HUDEP-2 (cell line): ENCODE results near the gene CPED1.
A peak's percentile ranks its signal among the peaks of the same experiment; 100 is the strongest.
"Not testable (repeated sequence)": the region's sequence is repeated elsewhere in the genome, so short reads cannot be mapped to it uniquely, and the experiment has no call there.

Experiments
- DNase-seq, 76 experiments: peaks; one replicate each; lab custom pipeline; 2025; ENCODE audit not compliant: unreplicated experiment in 76 of 76; lab: John Stamatoyannopoulos, UW

The CPED1 gene

DNA sequence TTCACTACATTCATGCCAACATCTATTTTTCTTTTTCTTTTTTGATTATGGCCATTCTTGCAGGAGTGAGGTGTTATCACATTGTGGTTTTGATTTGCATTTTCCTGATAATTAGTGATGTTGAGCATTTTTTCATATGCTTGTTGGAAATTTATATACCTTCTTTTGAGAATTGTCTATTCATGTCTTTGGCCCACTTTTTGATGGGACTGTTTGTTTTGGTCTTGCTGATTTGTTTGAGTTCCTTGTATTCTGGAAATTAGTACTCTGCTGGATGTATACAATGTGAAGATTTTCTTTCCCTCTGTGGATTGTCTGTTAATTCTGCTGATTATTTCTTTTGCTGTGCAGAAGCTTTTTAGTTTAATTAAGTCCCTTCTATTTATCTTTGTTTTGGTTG, 48.3 kb downstream of the CPED1 start:
- DNase-seq, result not testable (repeated sequence)

DNA sequence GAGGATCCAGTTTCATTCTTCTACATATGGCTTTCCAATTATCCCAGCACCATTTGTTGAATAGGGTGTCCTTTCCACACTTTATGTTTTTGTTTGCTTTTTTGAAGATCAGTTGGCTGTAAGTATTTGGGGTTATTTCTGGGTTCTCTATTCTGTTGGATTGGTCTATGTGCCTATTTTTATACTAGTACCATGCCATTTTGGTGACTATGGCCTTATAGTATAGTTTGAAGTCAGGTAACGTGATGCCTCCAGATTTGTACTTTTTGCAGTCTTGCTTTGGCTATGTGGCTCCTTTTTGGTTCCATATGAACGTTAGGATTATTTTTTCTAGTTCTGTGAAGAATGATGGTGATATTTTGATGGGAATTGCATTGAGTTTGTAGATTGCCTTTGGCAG, 48.8 kb downstream of the CPED1 start:
- DNase-seq, result not testable (repeated sequence)

DNA sequence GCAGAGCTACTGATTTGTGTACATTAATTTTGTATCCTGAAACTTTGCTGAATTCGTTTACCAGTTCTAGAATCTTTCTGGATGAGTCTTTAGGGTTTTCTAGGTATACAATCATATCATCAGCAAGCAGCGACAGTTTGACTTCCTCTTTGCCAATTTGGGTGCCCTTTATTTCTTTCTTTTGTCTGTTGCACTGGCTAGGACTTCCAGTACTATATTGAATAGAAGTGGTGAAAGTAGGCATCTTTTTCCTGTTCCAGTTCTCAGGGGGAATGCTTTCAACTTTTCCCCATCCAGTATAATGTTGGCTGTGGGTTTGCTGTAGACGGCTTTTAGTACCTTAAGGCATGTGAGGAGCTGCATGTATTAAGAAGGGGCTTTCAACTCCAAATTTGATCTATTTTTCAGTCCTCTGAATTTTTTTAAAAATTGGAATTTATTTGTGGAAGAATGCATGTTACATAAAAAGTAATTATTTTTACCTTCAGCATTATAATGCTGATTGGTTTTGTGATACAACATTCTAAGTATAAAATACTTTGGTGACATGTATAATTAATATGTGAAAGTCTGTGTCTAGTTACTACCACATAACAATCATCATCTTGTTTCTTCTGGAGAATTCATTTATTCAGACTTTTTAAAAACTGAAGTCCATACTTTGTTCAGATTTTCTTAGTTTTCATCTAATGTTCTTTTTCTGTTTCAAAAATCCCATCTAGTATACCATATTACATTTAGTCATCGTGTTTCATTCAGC, 49.6 kb downstream of the CPED1 start:
- DNase-seq, result peak in 10 of 76 experiments; percentile 8 to 54 (median 16)

DNA sequence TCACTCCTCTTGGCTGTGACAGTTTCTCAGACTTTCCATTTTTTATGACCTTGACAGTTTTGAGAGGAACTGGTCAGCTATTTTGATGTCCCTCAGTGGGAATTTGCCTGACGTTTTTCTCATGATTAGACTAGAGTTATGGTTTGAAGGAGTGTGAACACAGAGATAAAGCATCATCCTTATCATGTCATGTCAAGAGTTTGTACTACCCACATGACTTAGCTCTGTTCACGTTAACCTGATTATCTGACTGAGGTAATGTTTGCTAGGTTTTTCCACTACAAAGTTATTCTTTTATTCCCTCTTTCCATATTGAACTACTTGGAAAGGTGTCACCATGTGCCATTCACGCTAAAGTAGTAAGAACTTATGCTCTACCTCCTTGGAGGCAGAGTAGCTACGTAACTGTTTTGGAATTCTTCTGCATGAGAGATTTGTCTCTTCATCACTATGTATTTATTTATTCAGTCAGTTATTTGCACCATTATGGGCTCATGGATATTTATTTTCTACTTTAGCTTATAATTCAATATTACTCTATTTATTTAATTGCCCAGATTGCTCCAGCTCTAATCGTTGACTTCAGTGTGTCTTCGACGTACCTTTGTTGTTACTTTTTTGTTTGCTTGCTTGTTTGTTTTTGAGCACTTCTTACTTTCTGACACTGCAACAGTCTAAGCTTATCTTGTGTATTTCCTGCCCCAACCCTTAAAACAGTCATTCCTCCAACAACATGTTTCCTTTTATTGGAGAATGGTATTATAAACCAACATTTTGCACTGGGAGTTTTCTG, 50.4 kb downstream of the CPED1 start:
- DNase-seq, result peak in 38 of 76 experiments; percentile 4 to 86 (median 62)

DNA sequence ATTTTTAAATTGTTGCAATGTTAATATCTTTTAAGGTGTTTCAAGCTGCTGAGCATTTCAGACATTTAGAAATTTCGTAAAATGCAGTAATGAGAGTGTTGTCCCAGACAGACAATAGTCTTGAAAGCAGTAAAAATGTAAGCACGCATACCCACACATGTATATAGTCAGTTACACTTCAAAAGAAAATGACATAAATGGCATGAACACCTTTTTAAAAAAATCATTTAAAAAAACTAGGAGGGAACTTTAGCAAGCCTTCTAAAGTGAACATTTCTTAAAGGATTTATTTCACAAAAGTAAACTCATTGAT, 51.0 kb downstream of the CPED1 start:
- DNase-seq, result no peak

DNA sequence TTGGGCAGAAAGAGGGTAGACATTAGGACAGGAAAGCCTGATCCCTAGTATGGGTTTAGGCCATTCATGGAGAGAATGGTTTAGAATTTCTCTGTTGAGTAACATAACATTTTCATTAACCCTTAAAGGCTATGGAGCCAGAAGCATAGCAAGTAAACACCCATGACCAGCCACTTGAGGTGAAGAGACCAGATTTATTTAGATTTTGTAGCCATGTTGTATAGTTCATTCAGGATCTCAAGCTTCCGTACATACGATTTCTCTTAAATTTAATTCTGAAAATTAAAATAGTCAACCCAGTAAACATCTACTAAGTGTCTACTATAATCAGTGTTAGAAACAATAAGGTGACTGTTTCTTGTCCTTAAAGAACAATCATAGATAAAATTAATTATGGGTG, 51.5 kb downstream of the CPED1 start:
- no peak for DNase-seq

DNA sequence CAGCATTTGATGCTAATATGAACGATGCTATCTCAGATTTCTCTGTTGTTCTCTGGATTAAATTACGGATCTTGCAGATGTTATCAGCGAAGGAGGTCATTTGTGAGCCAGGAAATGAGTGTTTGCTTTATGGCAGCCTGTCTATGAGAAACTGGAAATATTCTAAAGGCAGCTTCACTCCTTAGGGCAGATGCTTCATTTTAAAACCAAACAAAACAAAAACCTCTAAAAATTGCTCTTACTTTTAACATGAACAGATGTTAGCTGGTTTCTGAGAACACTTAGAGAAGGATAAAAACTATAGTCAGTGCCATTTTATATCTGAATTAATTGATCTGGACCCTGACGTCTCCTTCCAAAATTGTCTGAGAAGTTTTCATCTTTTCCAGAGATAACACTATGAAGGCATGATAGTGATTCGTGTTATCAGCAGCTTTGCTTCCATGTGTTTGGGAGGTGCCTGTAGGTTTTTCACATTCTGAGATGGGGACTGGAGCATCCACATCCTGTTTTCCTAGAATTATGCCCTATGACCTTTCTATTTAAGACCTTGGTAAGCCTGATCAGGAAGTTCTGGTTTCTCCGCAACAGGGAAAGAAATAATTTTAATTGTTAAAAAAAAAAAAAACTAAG, 53.1 kb downstream of the CPED1 start:
- peak in 17 of 76 experiments; percentile 6 to 56 (median 21) for DNase-seq

DNA sequence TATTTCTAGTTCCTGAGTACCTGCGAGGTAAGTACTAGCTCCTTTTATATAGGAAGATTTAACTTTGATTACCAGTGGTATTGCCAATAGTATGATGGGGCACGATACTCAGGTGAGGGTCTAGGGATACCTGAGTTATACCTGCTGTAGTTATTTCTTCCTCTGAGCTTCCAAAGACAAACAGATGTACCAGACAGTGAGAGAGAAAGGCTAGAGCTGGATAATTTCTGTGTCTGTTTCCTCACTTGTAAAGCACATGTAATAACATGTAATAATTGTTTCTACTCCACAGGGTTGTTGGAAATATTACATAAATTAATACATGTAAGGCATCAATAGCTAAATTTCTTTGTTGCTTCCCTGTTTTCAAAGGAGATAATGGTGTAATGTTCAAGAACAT, 53.7 kb downstream of the CPED1 start:
- DNase-seq, result no peak

DNA sequence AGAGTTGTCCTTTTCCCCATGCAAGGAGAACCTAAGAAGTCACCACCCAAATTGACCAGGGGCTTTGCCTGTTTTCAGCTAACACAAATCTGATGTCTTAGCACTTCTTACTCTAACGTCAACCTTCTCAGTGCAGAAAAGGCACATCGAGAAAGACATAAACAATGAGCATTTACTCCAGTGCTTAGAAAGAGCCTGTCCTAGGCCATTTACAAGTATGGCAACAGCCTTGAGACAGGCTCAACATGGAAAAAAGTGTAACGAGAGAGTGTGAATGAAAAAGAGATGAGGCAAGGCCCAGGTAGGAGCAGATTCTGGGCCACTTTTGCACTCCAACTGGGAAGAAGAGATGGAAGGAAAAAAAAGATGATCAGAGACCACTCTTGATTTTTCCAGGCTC, 54.4 kb downstream of the CPED1 start:
- no peak for DNase-seq

DNA sequence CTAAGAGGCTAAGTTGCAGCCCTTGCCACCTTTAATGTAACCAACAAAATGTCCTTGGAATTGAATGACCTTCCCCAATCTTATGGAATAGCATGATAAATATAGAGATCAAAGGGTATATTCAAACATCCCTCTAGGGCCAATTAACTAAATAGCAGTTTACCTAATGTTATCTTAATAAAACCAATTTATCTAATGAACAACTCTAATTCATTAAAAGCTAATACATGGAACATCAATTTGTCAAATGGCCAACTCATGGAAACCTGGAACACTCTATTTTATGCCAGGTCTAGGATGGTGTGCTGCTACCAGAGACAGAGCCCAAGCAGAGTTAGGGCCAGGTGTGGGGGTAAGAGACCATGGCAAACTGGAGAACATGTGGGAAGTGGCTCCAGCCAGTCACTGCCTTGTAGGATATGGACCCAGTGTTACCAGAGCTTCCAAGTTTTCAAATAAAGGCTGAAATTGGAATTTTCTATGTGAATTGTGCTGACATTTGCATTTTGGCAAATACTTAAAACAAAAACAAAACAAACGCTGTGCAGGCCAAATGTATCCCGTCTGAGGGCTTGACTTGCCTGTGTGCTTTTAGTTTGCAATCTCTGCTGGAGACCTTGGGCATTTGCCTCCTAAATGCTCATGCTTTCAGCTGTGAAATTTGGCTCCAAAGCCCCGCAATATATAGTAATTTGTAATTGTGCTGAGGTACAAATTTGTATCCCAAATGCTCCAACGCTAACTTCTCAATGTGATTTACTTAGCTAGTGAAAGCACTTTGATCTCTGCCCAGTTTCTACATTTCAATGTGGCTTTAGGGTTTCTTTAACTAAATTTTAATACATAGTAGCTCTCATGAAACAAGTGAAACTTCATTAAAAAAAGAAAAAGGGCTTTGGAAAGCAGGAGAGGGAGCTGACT, 55.1 kb downstream of the CPED1 start:
- peak in 1 of 76 experiments; percentile 4 for DNase-seq

DNA sequence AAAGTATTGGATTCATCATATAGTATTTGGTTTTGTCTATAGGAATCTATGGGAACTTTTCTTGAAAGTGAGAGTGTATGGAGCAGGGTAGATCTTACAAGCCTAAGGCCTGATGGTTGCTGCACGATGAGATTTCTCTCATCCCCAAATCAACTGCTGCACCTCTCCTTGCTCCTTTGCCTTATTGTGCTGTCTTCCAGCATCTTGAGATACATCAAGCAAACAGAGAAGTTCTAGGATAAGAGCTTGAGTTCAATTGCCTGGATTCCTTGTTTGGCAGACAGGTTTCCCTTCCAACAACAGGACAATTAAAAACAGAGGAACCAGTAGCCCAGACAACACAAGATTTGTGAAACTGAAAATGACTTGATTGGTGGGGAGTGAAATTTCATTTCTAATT, 56.6 kb downstream of the CPED1 start:
- DNase-seq, result no peak

DNA sequence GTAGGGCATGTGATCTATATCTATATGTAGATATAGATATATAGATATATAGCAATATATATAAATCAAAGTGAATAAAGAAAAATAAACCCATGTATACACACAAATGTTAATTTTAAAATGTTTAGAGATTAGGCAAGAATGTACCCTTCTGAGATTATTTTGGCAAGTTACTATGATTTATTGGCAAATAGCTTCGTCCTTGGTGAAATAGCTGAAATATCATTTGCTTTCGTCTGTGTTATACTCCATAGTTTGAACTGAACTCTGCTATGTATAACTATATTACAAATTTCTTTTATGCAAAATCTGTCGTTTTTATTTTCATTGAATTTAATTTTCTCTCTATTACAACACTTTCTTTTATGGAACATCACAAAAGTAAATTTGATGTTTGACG, 57.5 kb downstream of the CPED1 start:
- DNase-seq, result no peak

DNA sequence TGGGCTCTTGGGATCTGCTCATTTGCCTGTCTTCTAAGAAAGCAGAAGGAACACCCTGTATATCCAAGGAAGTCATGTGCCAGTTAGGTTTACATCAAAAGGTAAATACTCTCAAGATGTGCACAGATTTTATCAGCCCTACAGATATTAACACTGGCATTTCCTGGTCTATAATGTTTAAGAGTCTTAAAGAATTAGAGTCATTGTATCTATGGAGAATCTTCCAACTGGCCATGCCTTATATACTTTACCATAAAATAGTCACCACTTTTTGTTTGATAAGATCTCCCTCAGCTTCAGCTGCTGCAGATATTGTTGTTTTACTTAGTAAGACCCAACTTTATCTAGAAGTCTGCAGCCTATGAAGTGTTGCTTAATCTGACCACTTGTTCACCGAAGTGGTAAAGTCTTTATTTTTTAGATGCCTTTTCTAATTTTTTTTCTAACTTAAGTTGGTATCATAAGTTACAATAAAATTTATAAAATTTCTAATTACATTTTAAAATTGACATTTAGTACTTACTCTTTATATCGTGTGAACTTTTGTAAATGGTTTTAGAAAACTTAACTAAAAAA, 58.5 kb downstream of the CPED1 start:
- DNase-seq, result peak in 19 of 76 experiments; percentile 6 to 54 (median 23)

DNA sequence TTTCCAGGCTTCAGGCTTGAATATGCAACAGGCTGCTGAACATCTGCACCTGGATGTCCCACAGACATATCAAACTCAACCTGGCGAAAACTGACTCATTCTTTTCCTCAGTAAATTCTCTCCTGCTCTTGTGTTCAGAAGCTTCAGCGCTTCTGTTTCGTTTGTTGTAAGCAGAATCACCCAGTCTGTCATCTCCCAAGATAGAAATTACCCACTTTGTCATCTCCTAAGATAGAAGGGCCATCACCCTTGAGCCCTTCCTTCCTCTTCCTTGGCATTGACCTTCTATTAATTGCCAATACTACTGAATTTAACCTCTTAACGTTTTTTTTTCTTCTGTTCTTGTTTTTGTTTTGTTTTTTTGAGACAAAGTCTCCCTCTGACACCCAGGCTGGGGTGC, 59.7 kb downstream of the CPED1 start:
- no peak for DNase-seq

DNA sequence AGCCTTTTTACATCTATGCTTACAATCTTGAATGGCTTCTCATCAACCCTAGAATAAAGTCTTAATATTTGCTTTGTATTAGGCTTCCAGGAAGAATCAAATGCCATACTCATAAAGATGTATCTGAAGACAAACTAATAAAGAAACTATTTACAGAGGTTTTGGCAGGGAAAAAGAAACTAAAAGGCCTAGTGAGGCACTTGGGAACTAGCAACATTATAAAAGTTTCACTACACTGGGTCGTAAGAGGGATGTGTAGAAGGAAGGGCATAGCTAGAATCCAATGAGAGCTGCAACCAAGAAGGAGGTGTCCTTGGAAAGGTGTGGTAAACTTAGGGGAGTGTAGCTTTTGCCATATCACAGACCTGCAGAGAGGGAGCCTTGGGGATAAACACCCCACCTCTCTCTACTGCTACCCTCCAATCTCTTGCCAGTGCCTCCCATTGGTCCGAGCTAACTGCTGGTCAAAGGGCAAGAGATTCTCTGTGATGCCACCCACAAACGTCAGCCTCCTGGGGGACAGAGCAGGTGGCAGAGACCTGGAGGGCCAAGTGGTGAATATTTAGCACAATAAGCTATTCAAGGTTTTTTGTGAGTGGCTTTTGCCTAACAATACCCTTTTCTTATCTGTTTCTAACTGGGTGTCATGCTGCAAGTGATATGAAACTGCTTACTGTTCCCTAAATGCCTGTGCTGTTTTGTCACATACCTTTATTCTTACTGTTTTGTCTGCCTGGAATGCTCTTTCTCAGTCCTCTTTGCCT, 60.7 kb downstream of the CPED1 start:
- peak in 64 of 76 experiments; percentile 3 to 77 (median 34) for DNase-seq

DNA sequence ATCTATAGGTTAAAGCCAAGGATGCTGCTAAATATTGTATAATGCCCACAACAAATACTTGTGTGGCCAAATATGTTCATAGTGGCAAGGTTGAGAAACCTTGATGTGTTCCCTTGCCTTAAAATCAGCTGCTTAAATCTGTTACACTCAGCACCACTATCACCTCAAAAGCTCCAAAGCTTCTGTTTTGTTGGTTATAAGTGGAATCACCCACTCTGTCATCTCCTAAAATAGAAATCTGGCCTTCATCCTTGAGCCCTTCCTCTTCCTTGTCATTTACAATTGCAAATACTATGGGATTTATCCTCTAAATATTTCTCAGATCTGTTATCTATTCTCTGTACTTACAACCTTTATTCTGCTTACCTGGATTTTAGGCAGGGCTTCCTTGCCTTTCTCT, 61.4 kb downstream of the CPED1 start:
- no peak for DNase-seq

DNA sequence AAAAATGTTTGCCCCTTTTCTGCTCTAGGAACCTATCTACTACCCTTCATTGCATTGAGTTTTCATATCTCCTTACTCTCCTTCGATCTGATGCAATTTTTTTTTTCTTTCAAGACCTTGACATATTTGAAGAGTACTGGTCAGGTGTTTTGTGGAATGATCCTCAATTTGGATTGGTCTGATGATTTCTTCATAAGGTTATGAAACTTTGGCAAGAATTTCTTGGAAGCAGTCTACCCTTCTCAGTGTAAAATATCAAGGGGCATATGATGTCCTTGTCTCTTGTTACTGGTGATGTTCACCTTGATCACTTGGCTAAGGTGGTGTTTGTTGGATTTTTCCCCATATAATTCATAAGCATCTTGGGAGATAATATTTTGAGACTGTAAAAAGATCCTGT, 64.7 kb downstream of the CPED1 start:
- DNase-seq, result no peak

DNA sequence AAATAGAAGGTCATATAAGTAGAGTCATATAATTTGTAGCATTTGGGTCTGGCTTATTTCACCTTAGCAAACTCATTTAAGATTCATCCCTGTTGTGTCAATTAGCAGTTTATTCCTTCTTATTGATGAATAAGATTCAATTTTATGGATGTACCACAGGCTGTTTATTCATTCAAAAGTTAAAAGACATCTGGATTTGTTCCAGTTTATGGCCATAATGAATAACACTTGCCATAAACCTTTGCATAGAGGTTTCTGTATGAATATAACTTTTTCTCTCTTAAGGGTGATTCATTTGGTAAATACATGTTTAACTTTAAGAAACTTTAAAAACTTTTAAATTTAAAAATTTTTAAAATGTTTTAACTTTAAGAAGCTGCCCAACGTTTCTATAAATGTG, 66.4 kb downstream of the CPED1 start:
- no peak for DNase-seq

DNA sequence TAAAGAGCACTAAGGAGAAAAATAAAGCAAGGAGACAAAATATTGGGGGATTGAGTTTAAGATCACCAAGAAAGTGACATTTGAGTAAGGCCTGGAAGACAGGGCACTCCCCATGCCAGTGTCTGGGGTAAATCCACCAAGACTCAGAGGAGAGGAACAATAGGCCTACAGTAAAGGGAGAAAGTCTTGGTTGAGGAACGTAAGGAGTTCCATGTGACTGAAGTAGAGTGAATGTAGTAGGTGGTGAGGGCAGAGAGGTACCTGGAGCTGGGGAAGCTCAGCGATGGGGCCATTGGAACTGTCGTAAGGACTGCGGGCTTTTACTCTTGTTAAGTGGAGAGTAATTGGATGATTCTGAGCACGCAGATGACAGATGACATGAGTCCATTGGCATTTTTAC, 69.4 kb downstream of the CPED1 start:
- DNase-seq, result no peak

DNA sequence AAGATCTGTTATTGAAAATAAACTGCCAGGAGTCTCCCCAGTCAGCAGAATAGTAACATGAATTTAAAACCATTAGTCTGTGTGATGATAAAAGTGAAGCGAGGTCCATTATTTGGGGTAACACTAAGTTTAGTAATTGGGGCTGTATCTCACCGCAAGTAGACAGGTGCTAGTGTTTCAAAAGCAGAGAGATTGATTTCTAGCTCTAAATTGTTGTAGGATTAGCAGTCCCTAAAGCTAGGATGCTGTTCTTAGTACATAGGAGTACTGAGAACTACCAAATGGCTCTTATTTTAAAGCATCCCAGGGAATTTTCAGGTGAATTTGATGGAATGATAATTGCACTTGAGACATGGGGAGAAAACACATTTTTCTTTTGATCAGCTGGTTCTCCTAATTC, 70.5 kb downstream of the CPED1 start:
- DNase-seq, result no peak
